HG02763 (cell line): ENCODE data around the gene MRPL19.
A peak's percentile ranks its signal among the peaks of the same experiment; 100 is the strongest.

Experiments
- ATAC-seq: cut with Tn5 transposase; IDR thresholded peaks from one replicate; pipeline ENCODE4 v1.9.1; 2021; ENCODE audit warnings: mild to moderate bottlenecking, moderate library complexity; ENCODE audit not compliant: unreplicated experiment

The MRPL19 gene

DNA sequence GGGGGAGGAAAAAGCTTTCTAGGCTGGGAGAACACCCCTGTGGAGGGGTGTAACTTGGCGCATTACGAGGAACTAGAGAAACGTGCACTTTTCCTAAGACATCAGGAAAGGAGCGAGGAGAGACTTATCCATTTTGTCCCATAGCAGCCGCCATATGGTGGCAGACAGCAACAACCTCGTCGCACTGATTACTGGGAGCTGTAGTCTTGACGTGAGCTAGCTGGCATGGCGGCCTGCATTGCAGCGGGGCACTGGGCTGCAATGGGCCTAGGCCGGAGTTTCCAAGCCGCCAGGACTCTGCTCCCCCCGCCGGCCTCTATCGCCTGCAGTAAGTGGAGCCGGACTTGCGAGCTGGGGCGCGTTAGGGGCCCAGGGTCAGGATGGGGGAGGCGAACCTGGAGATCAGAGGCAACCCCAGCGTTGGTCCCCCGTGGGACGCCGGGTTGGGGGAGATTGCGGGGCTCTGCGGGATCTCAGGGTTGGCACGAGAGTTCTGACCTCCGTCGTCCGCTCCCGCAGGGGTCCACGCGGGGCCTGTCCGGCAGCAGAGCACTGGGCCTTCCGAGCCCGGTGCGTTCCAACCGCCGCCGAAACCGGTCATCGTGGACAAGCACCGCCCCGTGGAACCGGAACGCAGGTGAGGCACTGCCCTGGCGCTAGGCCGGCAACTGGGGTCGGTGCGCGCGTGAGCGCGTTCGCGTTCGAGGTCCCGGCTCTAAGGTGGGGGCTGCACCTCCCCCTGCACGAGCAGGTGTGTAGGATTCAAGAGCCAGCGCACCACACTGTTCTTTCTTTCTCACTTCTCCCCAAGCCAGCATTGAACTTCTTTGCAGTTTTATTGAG is at the start of gene MRPL19:
Gene MRPL19, plus strand, starts transcription at position 201 of the 843 bp plus-strand sequence. Its CDS starts 25 bp downstream, at position 226.
- peak; percentile 97 for ATAC-seq

GRCh38 chr2:75596784-75597183 is 49.8 kb upstream of the MRPL19 start:
- ATAC-seq, result no peak

DNA sequence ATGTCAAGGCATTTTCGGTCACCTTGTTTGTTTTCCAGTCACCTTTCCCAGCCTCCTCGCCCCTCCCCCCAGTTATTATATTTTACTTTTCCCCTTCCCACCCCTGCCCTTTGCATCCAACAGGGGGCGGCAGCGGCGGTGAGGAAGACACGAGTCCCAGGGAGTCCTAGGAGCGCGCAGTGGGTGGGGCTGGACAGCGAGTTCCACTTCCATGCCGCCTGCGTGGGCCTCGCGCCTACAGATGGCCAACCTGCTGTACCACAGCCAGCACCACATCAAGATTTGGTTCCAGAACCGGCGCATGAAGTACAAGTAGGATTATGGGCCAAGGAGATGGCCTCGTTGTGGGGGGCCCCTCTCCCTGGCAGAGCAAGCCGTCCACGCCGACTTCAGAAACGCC is 48.6 kb upstream of the MRPL19 start:
- no peak for ATAC-seq

DNA sequence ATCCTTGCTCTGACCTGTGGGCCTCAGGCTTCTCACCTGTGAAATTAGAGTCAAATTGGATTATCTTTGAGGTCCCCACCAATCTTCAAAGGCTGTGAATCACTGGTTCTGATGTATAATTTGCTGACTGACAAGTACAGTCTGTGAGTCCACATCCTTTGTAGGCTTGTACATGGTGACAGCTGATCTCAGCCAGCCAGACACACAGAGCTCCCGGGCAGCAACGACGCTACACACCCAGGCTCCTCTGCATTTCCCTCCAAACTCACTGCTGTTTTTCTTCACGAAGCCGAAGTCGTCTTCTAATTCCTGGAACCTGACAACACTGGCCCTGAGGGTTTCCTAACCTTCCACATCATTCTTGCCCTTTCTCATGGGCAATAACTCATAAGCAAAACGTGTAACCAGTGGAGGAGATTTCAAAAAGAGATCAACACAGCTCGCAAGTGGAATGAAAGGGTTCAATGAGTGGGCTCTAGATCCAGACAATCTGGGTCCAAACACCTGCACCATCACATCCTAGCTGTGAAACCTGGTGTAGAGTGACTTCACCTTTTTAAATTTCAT is 47.9 kb upstream of the MRPL19 start:
- ATAC-seq, result no peak

- no peak for ATAC-seq
Measured at GRCh38 chr2:75600461-75601011, 46.0 kb upstream of the MRPL19 start.

DNA sequence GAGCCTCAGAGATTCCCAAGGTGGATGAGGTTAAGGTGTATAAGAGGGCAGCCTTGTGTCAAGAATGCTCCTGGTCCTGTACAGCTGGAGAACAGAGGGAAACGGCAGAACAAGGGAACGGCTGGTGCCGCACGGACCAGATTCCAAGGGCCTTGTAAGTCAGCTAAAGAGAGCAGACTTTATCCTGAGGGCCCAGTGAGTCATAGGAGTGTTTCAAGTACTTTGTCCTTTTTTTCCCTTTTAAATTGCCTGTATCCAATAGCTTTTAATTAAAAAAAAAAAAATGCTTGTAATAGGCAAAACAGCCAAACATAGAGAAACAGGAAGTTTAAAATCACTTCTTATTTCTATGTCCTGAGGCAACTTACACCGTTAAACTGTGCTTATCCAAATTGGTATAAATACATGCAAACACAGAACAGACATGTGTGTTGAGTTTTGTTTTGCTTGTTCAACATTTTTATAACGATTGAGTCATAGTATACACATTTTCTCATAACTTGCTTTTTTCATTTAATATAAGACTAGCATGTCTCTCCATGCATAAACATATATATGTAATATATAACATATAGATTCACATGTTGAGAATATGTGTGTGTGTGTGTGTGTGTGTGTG is 43.8 kb upstream of the MRPL19 start:
- ATAC-seq, result no peak

DNA sequence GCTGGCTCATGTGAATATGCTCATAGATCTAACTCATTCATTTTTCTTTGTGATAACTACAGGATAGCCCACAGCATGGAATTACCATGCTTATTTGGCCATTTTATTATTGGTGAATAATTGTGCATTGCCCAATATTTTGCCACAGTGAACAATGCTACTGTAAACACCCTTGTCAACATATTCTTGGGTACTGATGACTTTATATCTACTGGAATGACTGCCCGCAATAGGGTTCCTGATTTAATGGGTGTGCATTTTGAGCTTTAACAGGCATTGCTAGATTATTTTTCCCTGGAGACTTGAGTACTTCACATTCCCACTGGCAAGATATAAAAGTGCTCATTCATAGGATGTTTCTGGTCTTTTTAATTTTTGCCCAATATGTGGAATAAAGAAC is 43.1 kb upstream of the MRPL19 start:
- no peak for ATAC-seq

- ATAC-seq, result no peak
Measured at GRCh38 chr2:75604484-75604883, 42.1 kb upstream of the MRPL19 start.

GRCh38 chr2:75605770-75606529 is 40.6 kb upstream of the MRPL19 start:
- no peak for ATAC-seq

- no peak for ATAC-seq
Measured at GRCh38 chr2:75606761-75607399, 39.7 kb upstream of the MRPL19 start.

- ATAC-seq, result no peak
Measured at GRCh38 chr2:75607400-75607798, 39.2 kb upstream of the MRPL19 start.

DNA sequence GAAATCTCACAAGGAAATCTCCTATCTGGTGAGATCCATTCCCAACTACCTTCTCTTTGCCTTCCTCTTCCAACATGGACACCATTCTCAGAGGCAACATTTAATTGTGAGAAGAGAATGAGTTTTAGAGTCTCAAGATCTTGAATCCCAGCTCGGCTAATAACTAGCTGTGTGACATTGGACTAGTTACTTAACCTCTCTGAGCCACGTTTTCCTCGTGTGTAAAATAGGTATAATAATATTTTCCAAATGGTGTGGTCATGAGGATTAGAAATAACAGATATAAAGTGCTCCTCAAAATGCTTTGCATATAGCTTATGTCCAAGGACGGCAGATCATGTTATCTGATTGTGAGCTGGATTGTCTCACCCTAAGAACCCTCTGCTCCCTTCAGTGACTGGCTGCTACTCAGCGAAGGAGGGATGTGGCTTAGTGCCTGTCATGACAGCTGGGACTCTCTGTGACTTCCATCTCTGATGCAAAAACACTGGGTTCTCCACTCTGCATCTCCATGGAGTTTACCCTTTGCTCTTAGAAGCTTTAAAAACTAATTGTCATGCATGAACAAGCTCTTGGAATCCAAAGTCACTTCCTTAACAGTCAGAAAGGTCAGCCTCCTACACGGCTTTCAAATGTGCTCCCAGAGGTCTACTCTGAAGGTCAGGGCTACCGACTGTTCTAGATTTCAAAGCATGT is 38.4 kb upstream of the MRPL19 start:
- no peak for ATAC-seq

DNA sequence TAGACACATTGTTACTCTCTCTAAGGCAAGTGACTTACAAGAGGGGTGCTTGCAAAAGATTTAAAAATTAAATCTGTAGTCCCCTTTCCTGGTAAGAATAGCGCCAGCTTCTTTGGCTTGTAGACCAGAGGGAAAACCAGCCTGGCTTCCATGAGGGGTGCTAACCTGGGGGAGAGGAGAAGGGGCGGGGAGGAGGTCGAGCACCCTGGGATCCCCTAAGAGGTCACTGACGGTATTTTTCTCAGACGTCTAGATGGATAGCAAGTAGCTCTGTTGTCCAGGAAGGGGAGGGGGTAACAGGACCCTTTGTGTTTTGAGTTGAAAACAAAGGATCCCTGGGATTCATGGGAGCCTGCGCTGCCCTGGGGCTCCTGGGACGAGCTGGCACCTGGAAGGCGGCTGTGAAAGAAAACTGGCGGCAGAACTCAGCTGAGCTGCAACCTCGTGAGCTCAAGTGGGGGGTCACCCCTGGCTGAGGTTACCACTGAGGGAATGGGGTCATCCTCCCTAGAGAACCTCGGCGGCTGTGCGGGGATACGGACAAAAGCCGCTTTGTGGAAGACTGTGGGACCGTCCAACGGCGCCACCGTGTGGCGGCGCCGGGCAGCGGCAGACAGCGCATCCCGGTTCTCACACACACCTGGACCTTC is 37.8 kb upstream of the MRPL19 start:
- peak; percentile 77 for ATAC-seq

DNA sequence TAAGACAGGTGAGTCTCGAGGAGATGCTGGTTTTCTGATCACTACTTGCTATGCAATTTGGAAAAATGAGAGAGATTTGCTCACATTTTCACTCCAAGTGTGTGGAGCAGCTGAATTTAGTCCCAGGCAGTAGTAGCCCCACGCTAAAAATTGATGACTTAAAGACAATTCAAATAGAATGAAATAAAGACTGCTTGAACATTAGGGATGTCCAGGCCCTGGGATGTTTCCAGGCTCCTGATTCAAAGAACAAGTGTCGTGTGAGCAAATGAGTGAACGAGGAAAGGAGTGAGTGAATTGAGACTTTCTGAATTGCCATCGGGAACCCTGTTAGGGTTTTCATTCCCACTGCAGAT is 37.3 kb upstream of the MRPL19 start:
- no peak for ATAC-seq

GRCh38 chr2:75609937-75610508 is 36.6 kb upstream of the MRPL19 start:
- ATAC-seq, result no peak

- no peak for ATAC-seq
Measured at GRCh38 chr2:75610671-75611070, 35.9 kb upstream of the MRPL19 start.

GRCh38 chr2:75612108-75612861 is 34.3 kb upstream of the MRPL19 start:
- no peak for ATAC-seq

DNA sequence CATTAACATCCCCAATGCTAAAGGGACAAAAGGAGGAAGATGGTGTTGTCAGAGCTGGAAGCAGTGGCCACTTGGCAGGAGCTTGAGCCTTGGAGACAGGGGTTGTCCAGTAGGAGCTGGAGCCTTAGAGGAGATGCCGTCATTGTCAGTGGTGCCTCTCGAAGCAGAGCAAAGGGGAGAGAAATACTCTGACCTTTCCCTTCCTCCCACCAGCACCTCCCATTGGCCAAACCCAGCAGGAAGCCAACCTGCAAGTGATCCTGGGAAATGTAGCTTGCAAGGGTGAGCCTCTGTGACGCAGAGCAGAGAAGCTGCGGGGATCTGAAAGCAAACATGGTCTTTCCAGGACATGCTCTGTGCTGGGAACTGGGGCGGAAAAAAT is 33.7 kb upstream of the MRPL19 start:
- no peak for ATAC-seq
